ENCODE results near the gene CDH18.

Gene CDH18

DNA sequence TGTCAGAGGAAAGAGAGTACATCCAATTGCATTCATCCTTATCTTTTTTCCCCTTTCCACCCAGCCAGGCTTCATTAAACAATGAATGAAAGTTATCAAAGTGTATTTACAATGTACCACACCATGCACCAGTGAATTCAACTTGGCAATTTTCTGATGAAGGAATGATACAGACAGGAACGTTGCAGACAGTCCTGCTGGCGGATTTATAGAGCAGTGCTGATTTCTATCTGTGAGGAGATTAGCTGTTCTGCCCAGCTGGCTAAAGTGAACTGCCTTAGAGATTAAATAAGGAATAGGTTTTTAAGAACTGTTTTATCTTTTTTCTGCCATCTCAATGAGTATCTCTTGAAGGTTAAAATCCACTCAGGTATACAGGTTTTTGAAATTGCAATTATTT lies 403.9 kb downstream of the CDH18 start:
- DNase-seq (ENCODE audit: low read depth), result no peak

DNA sequence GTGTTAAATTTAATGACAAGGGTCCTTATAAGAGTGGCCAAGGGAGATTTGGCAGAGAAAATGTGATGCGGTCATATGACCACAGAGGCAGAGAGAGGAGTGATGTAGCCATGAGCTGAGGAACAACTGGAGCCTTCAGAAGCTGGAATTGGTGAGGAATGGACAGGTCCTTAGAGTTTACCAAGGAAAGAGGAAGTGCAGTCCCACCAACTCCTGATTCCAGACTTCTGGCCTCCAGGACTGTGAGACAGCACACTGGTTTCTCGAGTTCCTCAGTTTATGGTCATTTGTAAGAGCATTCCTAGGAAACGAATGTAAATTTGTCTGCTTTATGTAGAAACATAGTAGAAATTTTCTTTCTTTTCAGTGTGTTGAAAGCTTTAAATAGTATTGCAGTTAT lies 410.1 kb downstream of the CDH18 start:
- DNase-seq (ENCODE audit: low read depth), result no peak

DNA sequence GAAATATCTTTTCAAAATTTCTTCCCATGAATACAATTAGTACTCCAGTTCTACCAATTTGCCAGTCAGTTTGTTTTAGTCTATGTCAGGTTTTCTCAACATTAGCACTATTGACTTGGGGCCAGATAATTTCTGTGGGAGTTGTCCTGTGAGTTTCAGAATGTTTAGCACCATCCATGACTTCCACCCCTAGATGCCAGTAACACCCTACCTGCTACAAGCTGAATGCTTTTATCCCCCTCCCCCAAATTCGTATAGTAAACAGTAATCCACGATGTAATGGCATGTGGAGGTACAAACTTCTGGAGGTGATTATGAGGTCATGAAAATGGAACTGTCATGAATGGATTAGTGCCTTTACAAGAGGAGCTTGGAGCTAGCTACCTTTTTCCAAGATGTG lies 420.0 kb downstream of the CDH18 start:
- no peak for DNase-seq (ENCODE audit: low read depth)

GRCh38 chr5:19565466-19565865 lies 422.5 kb downstream of the CDH18 start:
- no peak for DNase-seq (ENCODE audit: low read depth)

GRCh38 chr5:19564036-19564435 lies 424.0 kb downstream of the CDH18 start:
- DNase-seq (ENCODE audit: low read depth), result no peak

DNA sequence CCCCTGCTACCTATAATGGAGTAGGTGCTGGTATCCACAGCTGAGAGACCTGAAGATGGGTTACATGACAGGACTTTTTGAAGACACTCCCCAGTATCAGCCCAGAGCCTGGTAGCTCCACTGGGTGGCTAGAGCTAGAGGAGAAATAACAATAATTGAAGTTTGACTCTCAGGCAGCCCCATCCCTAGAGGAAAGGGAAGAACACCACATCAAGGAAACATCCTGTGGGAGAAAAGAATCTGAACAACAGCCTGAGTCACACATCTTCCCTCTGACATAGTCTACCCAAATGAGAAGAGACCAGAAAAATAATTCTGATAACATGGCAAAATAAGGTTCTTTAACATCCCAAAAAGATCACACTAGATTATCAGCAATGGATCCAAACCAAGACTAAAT lies 432.1 kb downstream of the CDH18 start:
- DNase-seq (ENCODE audit: low read depth), result no peak

DNA sequence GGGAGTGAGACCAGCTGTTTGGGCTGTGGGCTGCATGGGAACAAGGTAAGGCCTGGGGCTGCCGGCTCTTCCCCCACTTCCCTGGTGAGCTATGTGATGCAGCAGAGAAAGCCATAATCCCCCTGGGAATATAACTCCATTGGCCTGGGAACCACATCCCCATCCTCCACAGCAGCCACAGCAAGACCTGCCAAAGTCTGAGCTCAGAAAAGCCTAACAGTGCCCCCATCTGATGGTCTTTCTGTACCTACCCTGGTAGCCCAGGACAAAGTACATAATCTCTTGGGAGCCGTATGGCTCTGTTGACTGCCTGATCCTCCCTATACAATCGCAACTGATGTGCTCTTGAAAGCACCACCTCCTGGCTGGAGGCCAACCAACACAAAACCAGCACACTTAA lies 432.6 kb downstream of the CDH18 start:
- no peak for DNase-seq (ENCODE audit: low read depth)

DNA sequence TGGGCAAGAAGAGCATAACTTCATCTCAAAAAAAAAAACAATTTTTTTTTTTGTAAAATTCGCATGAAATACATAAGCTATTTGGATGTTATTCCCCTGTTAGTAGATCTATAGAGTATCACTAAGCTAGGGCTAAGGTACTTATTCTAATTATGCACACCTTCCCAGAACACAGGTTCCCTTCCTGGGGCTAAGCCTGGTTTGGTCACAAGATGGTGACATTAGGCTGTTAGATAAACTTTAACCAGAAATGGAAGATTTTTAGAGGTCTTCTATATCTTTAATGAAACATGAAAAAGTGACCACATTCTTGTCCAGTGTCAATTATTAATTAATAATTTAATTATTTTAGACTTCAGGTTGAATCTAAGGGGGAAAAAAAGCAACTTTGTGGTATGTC lies 433.5 kb downstream of the CDH18 start:
- DNase-seq (ENCODE audit: low read depth), result no peak

DNA sequence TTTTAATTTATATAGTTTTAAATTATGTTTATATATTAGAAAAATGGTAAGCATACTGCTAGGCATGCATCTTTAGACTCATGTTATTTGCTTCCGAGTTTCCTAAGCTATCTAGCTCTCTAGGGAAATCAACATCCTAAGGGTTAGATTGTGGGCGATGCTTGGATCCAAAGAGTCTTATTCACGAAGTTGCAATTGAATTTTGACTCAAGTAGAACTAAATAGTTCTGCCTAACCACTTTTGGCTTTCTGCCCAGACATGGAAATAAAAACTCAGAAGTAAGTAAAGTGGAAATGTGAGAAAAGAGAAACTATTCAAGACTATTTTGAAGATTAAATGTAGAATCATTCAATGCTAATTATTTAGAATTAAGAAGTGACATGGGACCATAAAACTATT lies 440.4 kb downstream of the CDH18 start:
- no peak for DNase-seq (ENCODE audit: low read depth)

DNA sequence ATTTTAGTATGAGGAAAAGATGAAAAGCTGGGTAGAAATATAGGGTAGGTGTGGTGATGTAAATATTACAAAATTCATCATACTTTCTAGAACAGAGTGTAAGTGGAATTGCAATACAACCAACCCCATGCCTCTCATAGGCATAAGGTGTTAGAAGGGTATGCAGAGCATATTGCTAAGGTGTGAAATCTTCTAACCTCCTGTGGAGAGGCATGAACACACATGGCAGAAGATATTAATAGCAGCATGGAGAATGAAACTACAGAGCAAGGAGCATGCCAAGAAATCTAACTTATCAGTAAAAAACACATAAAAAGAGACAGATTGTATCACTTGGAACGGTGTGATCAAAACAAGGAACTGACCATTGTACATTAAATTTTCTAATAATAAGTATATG lies 441.5 kb downstream of the CDH18 start:
- DNase-seq (ENCODE audit: low read depth), result no peak

GRCh38 chr5:19538607-19539006 lies 449.4 kb downstream of the CDH18 start:
- no peak for DNase-seq (ENCODE audit: low read depth)

GRCh38 chr5:19536387-19536786 lies 451.6 kb downstream of the CDH18 start:
- DNase-seq (ENCODE audit: low read depth), result no peak

- DNase-seq (ENCODE audit: low read depth), result no peak
Observed at GRCh38 chr5:19534751-19535150, 453.2 kb downstream of the CDH18 start.

DNA sequence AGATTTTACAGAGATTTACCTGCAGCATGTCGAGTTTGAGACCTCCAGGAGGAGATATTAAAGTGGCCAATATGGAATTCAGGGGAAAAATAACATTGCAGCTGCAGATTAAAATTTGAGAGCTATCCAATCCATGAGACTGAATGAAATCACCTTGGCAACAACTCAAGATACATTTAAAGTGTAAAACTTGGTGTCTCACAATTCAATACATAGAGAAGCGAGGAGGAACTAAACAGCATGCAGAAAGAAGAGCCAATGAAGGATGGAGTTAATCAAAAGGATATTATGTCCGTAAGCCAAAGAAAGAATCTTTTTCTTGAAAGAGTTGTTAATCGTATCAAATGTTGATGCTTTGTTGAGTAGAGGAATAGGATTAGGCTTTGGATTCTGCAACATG lies 455.1 kb downstream of the CDH18 start:
- no peak for DNase-seq (ENCODE audit: low read depth)

- no peak for DNase-seq (ENCODE audit: low read depth)
Observed at GRCh38 chr5:19531374-19531952, 456.5 kb downstream of the CDH18 start.

GRCh38 chr5:19519448-19519847 lies 468.6 kb downstream of the CDH18 start:
- DNase-seq (ENCODE audit: low read depth), result no peak

DNA sequence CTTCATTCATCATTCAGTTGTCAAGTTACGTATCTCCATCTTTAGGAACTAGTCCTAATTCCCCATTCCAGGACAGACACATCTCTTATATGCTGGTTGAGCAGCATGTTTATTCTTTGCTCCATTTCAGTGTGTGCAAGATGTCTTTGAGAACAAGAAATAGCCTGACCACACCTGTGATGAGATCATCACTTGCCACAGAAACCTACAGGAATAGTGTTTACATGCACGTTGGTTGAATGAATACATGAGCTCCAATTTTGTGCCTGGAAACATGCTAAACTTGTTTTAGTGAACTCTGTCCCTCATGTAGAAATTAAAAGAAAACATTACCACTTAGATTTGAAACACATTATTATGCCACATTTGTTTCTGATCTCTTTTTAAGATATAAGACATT lies 489.1 kb downstream of the CDH18 start:
- DNase-seq (ENCODE audit: low read depth), result no peak

DNA sequence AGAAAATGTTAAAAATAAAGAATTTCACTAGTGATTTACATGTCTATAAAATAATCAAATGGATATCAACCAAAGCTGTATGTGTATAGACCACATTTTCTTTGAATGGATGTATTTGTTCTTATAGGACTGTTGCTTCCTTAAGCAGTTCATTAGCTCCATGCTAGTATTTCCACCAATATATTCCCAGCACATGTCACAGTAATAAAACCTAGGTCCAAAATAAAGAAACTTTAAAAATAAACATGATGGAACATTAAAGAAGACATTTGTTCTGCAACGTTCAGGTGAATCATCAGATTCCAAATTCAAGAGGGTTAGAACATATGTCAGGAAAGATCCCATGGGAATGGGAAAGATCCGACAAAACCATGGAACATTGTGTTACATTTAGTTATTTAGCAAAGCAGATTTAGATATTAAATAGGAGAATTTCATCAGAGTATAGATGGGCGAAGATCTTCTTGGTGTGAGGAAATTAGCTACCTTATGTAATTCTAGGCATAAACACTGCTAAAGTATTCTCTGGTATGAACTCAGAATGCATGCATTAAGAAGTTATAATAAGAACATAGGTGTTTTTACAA lies 490.7 kb downstream of the CDH18 start:
- no peak for DNase-seq (ENCODE audit: low read depth)

DNA sequence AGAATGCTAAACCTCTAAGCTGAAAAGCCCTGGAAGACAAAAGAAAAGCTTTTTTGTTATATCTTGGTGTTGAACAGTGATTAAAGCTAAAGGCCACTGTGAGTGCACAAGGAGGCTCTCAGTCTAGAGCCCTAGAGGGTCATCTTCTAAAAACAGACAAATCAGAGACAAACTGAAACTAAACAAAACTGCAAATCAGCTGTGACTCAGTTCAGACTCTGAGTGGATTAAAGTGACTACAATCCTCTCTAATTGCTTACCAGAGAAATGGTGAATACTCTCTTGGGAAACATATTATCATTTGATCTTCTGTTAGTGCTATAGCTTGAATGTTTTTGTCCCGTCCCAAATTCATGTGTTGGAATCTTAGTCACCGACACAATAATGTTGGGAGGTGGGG lies 491.9 kb downstream of the CDH18 start:
- DNase-seq (ENCODE audit: low read depth), result no peak

DNA sequence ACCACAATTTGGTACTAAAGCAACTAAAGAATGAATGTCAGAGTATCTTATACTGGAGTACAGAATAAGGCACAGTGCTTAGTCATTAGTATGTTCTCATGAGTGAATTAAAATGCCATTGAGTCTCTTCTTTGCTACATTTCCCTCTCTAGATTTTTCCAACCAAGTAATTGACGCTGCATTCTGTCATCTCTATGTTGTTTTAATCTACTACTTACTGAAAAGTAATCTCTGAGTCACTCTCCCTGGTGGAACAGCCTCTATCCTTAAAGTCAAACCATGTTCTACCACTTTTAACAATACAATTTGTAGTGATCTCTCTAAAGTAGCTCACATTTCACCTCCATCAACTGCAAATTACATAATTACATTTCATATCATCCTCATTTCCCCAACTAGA lies 495.1 kb downstream of the CDH18 start:
- DNase-seq (ENCODE audit: low read depth), result no peak

DNA sequence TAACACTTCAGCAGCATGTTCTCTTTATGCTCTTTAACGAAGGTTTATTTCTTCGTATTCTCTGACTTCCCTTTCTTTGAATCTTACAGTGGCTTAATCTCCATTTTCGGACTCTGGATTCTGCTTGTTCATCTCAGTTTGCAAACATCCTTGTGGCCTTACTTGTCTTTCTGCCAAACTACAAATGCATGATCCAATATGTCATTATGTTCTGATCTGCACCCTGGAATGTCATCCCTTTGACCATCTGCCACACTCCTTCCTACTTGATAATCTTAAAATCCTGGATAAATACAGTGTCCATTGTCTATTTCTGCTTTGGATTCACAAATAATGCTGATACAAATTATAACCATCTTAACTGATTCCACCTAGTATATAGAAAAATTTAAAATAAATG lies 499.2 kb downstream of the CDH18 start:
- DNase-seq (ENCODE audit: low read depth), result no peak

- no peak for DNase-seq (ENCODE audit: low read depth)
Observed at GRCh38 chr5:19487480-19487879, 500.5 kb downstream of the CDH18 start.

GRCh38 chr5:19479562-19479961 lies 508.4 kb downstream of the CDH18 start:
- no peak for DNase-seq (ENCODE audit: low read depth)

- DNase-seq (ENCODE audit: low read depth), result no peak
Observed at GRCh38 chr5:19462019-19462418, 526.0 kb downstream of the CDH18 start.

All from T follicular helper cell (primary cell).